ENCODE measurements around the gene C10orf62.

C10orf62 gene

DNA sequence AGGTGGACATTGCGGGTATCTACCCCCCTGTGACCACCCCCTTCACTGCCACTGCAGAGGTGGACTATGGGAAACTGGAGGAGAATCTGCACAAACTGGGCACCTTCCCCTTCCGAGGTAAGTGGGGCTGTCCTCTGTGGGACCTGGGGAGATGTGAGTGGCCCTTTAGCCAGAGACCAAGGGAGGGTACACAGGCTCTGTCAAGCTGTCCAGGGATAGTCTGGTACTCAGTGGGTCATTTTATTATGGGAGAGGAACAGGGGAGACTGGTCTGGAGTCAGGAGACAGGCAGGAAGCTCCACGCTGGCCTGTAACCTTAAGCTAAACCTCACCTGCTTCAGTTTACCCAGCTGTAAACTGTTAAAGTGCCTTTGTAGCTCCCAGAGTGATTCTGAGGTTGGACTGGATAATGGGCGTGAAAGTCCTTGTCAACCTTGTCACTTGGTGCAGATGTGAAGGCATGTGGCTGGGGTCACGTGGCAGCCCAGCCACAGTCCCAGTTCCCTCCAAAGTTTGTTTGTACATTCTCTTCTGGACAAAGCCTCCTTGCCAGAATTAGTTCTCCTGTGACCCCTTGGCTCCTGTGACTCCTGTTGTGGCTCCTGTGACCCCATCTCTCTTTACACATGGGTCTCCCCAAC, 4.6 kb upstream of the C10orf62 start:
- DNase-seq (ENCODE audit: low read depth in 3 of 3, low spot score in 1 of 3): no peak

DNA sequence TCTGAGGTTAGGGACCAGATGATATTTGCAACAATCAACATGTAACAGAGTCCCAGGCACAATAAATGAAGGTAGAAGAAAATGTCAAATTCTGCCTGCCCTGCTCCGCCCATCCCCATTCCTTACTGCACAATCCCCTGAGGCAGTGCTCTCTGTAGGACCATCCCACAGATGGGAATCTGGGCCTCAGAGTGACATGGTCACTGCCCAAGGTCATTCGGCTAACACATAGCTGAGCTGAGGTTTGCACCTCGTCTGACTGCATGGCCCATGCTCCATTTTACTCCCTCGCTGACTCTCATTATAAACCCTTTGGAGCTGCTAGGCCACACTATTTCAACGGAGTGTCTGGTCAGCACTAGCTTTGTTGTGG, 4.1 kb upstream of the C10orf62 start:
- no peak for DNase-seq (ENCODE audit: low read depth in 3 of 3, low spot score in 1 of 3)

DNA sequence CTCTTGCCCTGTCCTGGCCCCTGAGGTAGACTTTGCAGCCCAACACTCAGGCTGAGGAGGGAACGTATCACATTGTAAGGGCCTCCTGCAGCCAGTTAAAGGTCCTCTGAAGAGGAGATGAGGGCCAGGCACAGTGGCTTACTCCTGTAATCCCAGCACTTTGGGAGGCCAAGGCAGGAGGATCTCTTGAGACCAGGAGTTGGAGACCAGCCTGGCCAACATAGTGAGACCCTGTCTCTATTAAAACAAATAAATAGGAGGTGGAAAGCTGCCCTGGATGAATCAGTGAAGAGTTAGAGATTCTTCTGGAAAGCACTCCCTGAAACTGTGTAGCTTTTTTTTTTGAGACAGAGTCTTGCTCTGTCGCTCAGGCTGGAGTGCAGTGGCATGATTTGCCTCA, 2.3 kb upstream of the C10orf62 start:
- DNase-seq (ENCODE audit: low read depth in 3 of 3, low spot score in 1 of 3): no peak

DNA sequence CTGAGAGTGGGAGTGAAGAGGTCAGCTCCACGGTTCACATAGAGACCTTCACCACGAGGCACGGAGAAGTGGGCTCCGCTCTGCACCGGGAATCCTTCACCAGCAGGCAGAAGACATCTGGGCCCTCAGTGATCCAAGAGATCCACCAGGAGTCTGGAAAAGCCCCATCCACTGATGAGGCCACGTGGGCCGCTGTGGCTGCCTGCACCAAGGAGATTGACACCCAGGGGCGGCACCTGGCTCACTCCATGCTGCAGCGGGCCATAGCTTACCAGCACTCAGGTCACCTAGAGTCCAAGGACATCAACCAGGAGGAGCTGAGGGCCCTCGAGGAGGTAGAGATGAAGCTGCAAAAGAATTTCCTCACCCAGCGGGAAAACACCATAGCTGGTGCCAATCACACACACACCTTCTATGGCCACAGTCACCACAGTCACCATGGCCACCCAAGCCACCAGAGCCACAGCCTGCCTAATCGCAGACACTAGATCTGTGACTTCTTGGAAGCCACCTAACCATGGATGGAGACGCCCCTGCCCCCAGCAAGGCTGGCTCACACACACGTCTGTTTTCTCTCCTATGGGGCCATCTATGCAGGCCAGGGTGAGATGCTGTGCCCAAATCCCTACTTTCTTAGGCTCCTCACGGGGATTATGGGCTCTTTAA, 694 bp downstream of the C10orf62 start:
- no peak for DNase-seq (ENCODE audit: low read depth in 3 of 3, low spot score in 1 of 3)

DNA sequence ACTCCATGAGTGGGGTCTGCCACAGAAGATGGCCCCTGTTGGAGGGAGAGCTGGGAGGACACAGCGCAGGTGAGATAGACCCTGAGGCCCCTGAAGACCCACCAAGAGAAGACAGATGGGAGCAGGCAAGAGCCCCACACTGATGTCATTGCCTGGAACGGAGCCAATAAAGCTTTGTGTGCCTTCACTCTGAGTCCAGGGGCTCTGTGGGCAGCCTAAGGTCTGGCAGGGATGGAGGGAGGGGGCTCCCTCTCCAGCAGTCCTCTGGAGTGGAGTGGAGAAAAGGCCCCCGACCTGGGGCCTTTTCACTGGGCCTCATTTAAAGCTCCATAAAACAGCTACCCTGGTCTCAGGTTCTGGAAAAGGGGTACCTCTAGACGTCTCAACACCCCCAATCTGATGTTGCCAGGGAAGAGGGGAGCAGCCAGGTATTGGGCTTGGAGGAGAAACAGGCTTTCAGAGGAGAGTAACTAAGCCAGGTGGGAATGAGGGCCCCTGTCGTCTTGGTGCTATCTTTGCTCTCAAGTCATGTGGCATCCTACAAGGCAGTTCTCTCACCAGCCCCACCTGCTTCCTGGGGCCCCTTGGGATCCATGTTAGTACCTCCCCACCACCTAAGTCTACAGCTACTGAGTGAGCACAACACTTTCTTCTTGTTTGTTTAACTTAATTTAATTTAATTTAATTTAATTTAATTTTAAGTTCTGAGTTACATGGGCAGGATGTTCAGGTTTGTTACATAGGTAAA, 1.4 kb downstream of the C10orf62 start:
- no peak for DNase-seq (ENCODE audit: low read depth in 3 of 3, low spot score in 1 of 3)

DNA sequence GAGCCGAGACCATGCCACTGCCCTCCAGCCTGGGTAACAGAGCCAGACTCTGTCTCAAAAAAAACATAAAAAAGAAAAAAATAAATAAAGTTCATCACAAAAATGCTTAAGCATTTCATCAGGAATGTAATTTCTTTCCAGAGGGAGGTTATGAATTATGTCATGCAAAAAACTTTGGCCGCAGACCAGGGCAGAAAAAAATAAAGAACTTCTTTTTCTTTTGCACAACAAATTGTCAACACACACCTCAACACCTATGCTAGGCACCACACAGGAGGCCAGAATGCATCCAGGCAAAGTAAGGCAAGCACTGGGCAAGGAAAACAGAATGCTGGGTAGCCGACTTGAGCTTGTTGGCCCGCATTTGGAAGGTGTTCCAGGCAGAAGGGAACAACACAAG, 3.9 kb downstream of the C10orf62 start:
- no peak for DNase-seq (ENCODE audit: low read depth in 3 of 3, low spot score in 1 of 3)

DNA sequence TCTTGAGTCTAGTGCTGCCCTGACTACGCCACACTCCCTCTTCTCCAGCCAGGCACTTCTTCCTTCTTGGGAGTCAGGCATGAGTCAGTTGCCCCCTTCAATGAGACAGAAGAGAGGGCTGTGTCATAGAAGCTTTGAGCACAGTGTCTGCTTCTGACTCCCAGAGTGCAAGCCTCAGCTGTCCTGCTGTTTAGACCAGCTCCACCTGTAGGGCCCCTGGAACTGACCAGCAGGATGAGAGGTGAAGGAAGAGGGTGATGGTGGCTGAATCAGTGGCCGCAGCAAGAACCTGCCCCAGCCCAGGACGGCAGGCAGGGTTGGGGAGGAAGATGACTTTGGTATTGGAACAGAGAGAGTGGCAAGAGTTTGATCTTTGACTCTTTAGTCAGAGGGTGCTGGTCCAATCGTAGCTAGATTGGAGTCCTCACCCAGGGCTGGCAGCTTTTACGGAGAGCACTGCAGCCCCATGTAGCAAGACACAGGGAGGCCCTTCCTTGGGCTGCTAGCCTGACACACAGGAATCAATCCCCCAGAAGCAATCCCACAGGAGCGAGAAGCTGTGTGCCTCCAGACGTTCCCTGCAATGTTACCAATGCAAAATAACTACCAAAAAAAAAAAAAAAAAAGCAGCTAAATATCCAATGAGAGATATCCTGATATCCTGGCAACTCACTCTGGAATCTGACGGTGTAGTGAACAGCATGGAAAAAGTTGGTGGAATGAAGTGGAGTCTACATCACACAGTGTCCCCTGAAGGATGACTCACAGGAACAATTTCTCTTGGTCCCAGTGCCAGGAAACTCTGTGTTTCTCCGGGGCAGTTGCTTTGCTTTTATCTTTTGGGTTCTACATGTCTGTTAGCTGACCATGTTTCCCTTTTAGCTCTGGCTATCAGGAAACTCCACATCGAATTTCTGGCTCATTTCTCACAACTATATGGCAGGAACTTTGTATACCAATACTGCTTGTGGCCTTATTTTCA, 6.9 kb downstream of the C10orf62 start:
- DNase-seq (ENCODE audit: low read depth in 3 of 3, low spot score in 1 of 3): no peak

DNA sequence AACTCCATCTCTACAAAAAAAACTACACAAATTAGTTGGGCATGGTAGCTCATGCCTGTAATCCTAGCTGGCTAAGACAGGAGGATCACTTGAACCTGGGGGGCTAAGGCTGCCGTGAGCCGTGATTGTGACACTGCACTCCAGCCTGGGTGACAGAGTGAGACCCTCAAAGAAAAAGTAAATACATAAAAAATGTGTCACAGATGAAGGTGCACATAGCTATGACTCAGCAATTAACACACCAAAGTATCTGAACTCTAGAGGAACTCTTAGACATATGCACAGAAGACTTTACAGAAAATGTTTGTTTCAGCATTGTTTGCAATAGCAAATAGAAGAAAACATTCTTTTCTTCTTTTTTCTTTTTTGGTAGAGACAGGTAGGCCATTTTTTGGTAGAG, 8.3 kb downstream of the C10orf62 start:
- DNase-seq (ENCODE audit: low read depth in 3 of 3, low spot score in 1 of 3): no peak

DNA sequence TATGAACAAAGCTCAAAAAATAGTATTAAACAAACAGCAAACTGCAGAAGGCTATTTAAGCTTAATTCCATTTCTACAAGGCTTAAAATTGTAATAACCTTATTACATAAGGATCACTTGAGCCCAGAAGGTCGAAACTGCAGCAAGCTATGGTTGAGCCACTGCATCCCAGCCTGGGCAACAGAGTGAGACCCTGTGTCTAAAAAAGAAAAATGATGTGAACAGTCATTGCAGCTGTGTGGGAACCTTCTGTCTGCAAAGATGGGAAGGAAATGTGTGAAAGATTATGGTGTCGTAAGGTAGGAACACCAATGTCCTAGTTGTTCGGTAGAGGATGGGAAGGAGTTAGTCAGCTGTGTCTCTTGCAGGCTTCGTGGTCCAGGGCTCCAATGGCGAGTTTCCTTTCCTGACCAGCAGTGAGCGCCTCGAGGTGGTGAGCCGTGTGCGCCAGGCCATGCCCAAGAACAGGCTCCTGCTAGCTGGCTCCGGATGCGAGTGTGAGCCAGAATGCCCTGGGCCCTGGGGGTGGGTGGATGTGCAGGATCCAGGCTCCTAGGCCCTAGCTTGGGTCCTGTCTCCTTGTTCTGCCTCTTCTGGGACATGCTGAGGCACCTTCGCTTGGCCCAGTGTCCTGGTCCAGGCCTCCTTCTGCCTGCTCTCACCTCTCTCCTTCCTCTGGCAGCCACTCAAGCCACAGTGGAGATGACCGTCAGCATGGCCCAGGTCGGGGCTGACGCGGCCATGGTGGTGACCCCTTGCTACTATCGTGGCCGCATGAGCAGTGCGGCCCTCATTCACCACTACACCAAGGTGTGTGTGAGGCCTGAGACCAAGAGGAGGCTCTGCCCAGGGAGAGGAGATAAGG, 9.1 kb downstream of the C10orf62 start:
- no peak for DNase-seq (ENCODE audit: low read depth in 3 of 3, low spot score in 1 of 3)

DNA sequence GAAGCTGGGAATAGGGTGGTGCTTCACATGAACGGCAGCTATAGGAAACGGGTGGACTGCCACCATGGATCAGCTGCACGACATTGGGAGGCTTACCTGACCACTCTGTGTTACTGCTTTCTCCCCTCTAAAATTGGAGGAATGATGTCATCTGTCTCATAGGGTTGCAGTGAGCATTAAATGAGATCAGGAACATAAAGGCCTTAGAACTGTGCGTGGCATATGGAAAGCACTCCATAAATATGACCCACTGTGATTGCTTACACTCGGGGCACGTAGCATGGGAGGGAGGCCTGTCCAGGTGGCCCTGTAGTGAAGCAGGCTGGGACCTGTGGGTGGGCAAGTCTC, 9.7 kb downstream of the C10orf62 start:
- no peak for DNase-seq (ENCODE audit: low read depth in 3 of 3, low spot score in 1 of 3)

DNA sequence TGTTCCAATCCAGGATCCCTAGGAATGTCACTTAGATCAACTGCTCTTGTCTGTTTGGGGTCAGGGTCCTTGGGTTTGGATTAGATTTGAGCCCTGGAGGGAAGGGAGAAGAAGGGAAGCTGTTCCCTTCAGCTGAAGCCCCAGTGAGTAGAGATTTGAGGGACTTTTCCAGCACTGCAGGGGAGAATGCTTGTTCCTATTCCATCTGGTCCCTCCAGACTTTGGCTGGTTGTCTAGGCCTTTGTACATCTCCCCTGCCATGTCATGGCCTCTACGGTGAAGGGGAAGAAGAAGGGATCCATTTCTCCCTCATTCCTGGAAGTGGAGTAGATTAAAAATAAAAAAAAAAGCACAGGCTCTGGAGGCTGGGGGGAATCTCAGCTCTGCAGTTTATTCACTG, 11.1 kb downstream of the C10orf62 start:
- no peak for DNase-seq (ENCODE audit: low read depth in 3 of 3, low spot score in 1 of 3)

DNA sequence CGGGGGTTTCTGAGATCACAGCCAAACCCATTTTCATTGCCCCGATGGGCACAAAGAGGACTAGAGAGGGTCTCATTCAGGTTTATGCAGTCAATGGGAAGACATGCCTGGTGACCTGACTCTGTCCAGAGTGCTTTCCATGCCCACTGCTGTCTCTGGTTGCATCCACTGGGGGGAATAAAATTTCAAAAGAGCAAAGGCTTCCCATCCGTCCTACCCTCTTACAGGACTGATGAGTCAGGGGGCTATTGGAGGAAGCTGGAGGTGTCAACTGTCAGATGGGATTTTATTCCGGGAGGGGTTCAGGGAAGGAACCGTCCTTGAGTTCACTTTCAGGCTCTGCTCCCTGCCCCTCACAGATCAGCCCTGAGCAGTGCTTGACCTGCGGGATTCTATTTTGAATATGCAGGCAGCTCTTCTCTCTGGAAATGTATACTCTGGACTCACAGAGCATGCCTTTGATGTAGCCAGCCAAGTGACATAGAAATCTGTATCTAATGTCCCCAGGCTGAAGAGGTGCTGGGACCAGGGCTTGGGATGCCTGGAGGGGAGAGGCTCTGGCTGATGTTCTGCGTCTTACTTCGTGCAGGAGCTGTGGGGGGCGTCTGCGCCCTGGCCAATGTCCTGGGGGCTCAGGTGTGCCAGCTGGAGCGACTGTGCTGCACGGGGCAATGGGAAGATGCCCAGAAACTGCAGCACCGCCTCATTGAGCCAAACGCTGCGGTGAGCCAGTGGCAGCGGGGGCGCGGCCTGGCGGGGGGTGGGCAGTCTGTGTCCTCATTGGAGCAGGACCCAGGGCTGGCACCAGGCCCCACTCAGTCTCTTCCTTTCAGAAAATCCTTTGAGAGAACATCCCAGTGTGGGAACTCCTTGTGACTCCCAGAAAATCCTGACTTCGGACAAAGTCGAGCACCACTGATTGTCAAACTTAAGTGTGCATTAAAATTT, 12.0 kb downstream of the C10orf62 start:
- DNase-seq (ENCODE audit: low read depth in 3 of 3, low spot score in 1 of 3): no peak

DNA sequence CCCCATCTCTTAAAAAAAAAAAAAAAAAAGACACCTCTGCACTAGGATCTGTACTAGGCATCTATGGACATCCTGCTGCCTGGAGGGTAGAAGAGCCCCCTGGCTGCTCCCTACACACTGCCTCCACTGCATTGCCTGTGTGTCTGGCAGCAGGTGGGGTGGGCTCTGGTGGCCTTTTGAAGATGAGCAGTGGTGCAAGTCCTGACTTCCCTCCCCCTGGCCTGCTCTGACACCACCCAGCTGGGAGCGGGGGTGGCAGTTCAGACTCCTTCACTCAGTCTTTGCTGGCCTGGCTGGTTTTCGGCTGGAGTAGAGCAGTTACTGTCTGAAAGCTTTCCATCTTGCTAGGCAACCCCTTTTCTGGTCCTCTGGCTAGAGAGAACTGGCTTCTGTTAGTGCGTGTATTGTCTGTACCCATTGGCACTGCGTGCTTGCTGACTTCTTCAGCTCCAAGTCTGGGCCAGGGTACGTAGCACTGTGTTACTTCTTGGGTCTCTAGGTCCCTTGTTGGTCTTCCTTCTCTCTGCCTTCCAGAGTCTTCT, 17.6 kb downstream of the C10orf62 start:
- DNase-seq (ENCODE audit: low read depth in 3 of 3, low spot score in 1 of 3): no peak

DNA sequence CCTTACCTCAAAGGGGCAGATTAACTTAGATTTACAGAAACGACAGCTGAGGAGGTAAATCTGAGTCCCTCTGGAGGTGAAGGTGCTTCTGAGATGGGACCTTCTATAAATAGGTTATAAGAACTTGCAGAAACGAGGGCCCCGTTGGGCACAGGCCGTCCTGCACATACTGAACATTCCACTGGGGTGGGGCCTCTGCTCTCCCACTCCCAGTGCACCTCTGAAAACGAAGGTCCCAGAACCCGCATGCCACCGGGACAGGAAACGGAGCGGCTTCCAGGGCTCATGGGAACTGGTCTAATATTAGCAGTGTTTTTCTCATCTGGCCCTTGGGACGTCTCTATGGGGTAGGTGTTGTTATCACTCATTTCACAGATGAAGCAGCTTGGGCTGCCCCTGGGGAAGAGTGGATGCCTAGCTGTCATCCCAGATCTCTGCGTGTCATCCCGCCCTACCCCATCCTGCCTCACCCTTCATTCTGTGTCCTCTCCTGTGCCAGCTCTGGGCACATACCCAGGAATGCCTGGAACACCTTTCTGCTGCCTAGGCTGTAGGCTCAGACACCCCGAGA, 19.6 kb downstream of the C10orf62 start:
- DNase-seq (ENCODE audit: low read depth in 3 of 3, low spot score in 1 of 3): no peak

DNA sequence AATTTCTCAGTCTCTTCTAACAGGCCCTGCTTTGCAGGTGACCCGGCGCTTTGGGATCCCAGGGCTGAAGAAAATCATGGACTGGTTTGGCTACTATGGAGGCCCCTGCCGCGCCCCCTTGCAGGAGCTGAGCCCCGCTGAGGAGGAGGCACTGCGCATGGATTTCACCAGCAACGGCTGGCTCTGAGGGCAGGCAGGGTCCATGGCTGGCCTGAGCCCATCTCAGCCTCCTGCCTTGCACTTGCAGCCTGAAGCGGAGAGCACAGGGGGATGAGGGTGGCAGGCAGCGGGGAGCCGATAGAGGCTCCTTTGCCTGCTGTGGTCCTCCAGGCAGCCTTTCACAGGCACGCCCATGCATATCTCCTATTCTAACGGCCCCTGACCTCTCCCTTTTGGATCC, 22.0 kb downstream of the C10orf62 start:
- DNase-seq (ENCODE audit: low read depth in 3 of 3, low spot score in 1 of 3): no peak

DNA sequence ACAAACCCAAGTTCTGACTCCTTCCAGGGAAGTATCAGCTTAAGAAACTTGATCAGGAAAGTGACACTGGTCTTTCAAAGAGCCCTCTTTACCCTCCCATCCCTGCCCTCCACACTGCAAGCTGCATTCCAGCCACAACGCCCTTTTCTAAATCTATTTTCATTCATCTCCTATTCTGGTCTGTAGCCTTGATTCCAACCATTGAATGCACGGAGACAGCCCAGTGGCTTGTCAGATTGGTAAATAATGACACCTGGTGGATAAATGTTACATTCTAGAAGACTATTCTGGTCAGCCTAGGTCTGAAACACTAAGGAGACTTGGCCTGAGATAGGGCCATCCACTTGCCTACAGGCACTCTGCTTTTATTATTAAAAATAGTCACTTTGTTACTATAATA, 22.9 kb downstream of the C10orf62 start:
- no peak for DNase-seq (ENCODE audit: low read depth in 3 of 3, low spot score in 1 of 3)

DNA sequence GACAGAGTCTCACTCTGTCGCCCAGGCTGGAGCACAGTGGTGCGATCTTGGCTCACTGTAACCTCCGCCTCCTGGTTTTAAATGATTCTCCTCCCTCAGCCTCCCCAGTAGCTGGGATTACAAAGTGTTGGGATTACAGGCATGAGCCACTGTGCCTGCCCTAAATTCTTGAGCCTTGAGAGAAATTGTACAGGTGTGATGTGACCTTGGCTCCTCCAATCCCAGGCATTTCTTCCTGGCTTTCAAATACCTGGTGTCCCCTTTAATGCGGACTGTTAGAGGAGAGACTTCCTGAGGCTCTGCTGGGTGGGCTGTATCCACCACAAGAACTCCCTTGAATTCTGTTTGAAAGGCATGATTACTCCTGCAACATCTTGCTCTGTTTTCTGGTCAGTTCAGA, 28.8 kb downstream of the C10orf62 start:
- DNase-seq (ENCODE audit: low read depth in 3 of 3, low spot score in 1 of 3): no peak

DNA sequence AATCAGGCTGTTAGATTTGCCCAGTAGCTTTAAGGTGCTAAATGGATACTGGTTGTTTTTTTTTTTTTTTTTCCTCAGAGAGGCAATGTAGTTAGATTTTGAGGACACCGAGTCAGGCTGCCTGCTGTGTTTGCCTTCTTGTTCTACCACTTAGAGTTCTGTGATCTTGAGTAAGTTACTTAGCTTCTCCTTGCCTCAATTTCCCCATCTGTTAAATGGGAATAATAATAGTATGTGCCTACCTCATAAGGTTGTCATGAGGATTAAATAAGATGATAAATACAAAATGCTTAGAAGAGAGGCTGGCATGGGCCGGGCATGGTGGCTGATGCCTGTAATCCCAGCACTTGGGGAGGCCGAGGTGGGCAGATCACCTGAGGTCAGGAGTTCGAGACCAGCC, 29.2 kb downstream of the C10orf62 start:
- no peak for DNase-seq (ENCODE audit: low read depth in 3 of 3, low spot score in 1 of 3)

DNA sequence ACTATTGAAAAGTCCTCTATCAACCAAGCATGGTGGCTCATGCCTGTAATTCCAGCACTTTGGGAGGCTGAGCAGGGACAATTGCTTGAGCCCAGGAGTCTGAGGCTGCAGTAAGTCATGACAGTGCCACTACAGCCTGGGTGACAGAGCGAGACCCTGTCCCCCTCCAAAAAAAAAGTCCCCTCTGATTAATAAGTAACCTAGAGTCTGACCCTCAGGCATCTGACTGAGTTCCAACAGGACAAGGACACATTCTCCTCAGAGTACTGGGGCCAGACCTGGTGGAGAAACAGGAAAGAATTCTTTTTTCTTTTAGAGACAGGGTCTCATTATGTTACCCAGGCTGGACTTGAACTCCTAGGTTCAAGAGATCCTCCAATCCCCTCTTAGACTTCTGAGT, 33.8 kb downstream of the C10orf62 start:
- DNase-seq (ENCODE audit: low read depth in 3 of 3, low spot score in 1 of 3): no peak

Data from stimulated activated CD4-positive, alpha-beta T cell treated with anti-CD3 and anti-CD28 coated beads, TNF-alpha, amount 100 ng/mL, for 1 hour (primary cell).